Stomach smooth muscle (tissue), 2 donors: ENCODE results near the gene USP34.

ENCODE experiments used
- H3K27ac ChIP-seq: one replicate; pipeline ENCODE4 v1.7.0; 2013; ENCODE audit warnings: mild to moderate bottlenecking, low read length, inconsistent platforms
- H3K27me3 ChIP-seq, 2 donors: one replicate each; pipeline ENCODE4 v1.7.0; 2013; ENCODE audit warnings: low read length in 2 of 2; ENCODE audit not compliant: insufficient read depth in 2 of 2, control insufficient read depth in 1 of 2
- H3K36me3 ChIP-seq, 2 donors: one replicate each; pipeline ENCODE4 v1.7.0; 2013; ENCODE audit warnings: low read length in 2 of 2; ENCODE audit not compliant: control insufficient read depth in 2 of 2, insufficient read depth in 2 of 2
- H3K4me1 ChIP-seq: one replicate; pipeline ENCODE4 v1.7.0; 2013; ENCODE audit warnings: low read length; ENCODE audit not compliant: control insufficient read depth, insufficient read depth
- H3K4me3 ChIP-seq, 2 donors: one replicate each; pipeline ENCODE4 v1.7.0; 2013; ENCODE audit warnings: low read length in 2 of 2
- H3K9ac ChIP-seq, 2 donors: one replicate each; pipeline ENCODE4 v1.7.0; 2013; ENCODE audit warnings: low read length in 2 of 2, mild to moderate bottlenecking in 1 of 2
- H3K9me3 ChIP-seq, 2 donors: one replicate each; pipeline ENCODE4 v1.7.0; 2013; ENCODE audit warnings: low read length in 2 of 2; ENCODE audit not compliant: control insufficient read depth in 2 of 2
- donor health status: healthy.
- donor health status: Pancreatic carcinoma.

Gene USP34

GRCh38 chr2:61249521-61250071, 221.3 kb downstream of the USP34 start:
- no peaks in the 10 kb centered on the region for H3K9me3 ChIP-seq
- no peak overlapping the region for H3K4me3 ChIP-seq
- H3K9ac ChIP-seq = no peak overlapping the region
- H3K36me3 ChIP-seq = peaks cover 6 to 11% of the 10 kb centered on the region in 2 donors
- no peak overlapping the region for H3K27ac ChIP-seq
- no peaks in the 10 kb centered on the region for H3K4me1 ChIP-seq
- H3K27me3 ChIP-seq = no peaks in the 10 kb centered on the region

DNA sequence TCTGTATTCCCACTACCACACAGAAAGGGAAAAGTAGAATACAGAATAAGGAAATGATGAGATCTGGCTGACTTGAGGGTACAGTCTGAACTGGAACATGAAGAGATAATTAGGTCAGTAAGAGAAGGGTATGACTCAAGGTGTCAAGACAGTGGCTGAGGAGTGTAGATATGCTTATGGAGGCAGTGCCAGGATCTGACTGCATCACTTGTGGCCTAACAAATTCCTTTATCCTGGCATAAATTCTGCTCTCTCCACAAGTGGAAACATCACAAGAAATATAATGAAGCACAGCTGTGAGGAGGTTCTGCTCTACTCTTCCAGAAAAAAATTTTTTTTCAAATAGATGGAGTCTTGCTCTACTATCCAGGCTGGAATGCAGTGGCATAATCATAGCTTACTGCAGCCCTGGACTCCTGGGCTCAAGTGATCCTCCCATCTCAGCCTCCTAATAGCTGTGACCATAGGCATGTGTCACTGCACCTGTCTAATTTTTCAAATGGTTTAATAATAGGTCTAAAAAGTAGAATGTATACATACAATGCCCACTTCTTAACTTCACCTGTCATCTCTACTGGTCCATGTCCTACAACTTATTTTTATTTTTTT, 223.6 kb downstream of the USP34 start:
- H3K36me3 ChIP-seq = peaks cover 8 to 10% of the 10 kb centered on the region in 2 donors
- no peak overlapping the region for H3K9ac ChIP-seq
- no peaks in the 10 kb centered on the region for H3K4me1 ChIP-seq
- no peak overlapping the region for H3K4me3 ChIP-seq
- no peaks in the 10 kb centered on the region for H3K27me3 ChIP-seq
- H3K27ac ChIP-seq = no peak overlapping the region
- no peaks in the 10 kb centered on the region for H3K9me3 ChIP-seq

- Histone ChIP-seq H3K9me3 (no peaks in the 10 kb centered on the region), H3K27ac (no peak overlapping the region), H3K27me3 (no peaks in the 10 kb centered on the region), H3K4me1 (no peaks in the 10 kb centered on the region), H3K9ac (no peak overlapping the region), H3K4me3 (no peak overlapping the region), H3K36me3 (peaks cover 16 to 17% of the 10 kb centered on the region in 2 donors)
Observed at GRCh38 chr2:61244694-61245093, 226.2 kb downstream of the USP34 start.

- Histone ChIP-seq H3K36me3 (peaks cover 7 to 11% of the 10 kb centered on the region in 2 donors), H3K27ac (no peak overlapping the region), H3K9me3 (no peaks in the 10 kb centered on the region), H3K27me3 (no peaks in the 10 kb centered on the region), H3K4me3 (no peak overlapping the region), H3K4me1 (no peaks in the 10 kb centered on the region), H3K9ac (no peak overlapping the region)
Observed at GRCh38 chr2:61241266-61241665, 229.6 kb downstream of the USP34 start.

DNA sequence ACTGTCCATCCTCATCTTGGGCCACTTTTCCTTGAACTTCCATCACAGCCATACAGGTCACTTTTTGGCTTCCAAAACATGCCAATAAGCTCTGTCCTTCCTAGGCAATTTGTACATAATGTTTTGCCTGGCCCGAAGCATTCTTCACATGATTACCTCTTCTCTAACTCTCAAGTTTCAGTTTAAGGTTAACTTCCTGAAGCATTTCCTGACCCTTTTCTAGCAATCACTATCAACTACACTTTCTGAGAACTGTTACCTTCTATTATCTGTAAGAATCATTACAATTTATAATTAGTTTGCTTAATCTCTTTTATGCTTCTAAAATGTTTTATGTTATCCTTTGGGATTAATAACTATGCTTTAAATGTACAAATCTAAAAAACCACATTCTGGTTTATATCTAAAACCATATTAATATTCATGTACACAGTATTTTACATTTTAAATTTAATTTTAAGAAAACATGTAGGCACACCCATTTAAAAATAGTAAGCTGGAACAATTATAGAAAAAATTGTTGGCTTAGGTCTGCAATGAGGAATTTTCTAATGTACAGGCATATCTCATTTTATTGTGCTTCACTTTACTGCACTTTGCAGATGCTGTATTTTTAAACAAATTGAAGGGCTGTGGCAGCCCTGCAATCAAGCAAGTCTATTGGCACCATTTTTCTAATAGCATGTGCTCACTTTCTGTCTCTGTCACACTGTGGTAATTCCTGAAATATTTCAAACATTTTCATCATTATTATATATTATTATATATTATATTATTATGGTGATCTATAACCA, 232.5 kb downstream of the USP34 start:
- no peaks in the 10 kb centered on the region for H3K4me1 ChIP-seq
- H3K9ac ChIP-seq = no peak overlapping the region
- no peak overlapping the region for H3K27ac ChIP-seq
- H3K36me3 ChIP-seq = peaks cover 11% of the 10 kb centered on the region in 2 donors
- no peaks in the 10 kb centered on the region for H3K27me3 ChIP-seq
- H3K9me3 ChIP-seq = no peaks in the 10 kb centered on the region
- no peak overlapping the region for H3K4me3 ChIP-seq

GRCh38 chr2:61235716-61236115, 235.2 kb downstream of the USP34 start:
- no peak overlapping the region for H3K9ac ChIP-seq
- no peaks in the 10 kb centered on the region for H3K27me3 ChIP-seq
- no peak overlapping the region for H3K27ac ChIP-seq
- H3K36me3 ChIP-seq = peaks cover 6 to 20% of the 10 kb centered on the region in 2 donors
- H3K4me3 ChIP-seq = no peak overlapping the region
- H3K9me3 ChIP-seq = no peaks in the 10 kb centered on the region
- no peaks in the 10 kb centered on the region for H3K4me1 ChIP-seq

GRCh38 chr2:61233581-61233980, 237.3 kb downstream of the USP34 start:
- Histone ChIP-seq H3K9me3 (no peaks in the 10 kb centered on the region), H3K4me3 (no peak overlapping the region), H3K9ac (no peak overlapping the region), H3K4me1 (no peaks in the 10 kb centered on the region), H3K36me3 (peaks cover 12 to 17% of the 10 kb centered on the region in 2 donors), H3K27ac (no peak overlapping the region), H3K27me3 (no peaks in the 10 kb centered on the region)

GRCh38 chr2:61229936-61230335, 241.0 kb downstream of the USP34 start:
- Histone ChIP-seq H3K4me1 (no peaks in the 10 kb centered on the region), H3K27me3 (no peaks in the 10 kb centered on the region), H3K27ac (no peak overlapping the region), H3K9me3 (no peaks in the 10 kb centered on the region), H3K4me3 (no peak overlapping the region), H3K36me3 (peaks cover 21 to 22% of the 10 kb centered on the region in 2 donors), H3K9ac (no peak overlapping the region)

DNA sequence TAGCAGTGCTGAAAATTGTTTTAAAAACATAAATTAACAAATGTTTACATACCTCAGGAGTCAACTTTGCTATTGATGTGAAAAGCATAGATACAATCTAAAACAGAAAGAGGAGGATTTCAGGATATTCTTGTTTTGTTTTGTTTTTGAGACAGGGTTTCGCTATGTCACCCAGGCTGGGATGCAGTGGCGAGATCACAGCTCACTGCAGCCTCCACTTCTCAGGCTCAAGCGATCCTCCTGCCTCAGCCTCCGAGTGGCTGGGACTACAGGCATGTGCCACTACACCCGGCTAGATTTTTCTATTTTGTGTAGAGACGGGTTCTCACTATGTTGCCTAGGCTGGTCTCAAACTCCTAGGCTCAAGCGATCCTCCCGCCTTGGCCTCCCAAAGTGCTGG, 248.3 kb downstream of the USP34 start:
- H3K4me1 ChIP-seq = no peaks in the 10 kb centered on the region
- H3K4me3 ChIP-seq = no peak overlapping the region
- H3K9me3 ChIP-seq = no peaks in the 10 kb centered on the region
- H3K9ac ChIP-seq = no peak overlapping the region
- H3K27me3 ChIP-seq = no peaks in the 10 kb centered on the region
- no peak overlapping the region for H3K27ac ChIP-seq
- peaks cover 21 to 27% of the 10 kb centered on the region in 2 donors for H3K36me3 ChIP-seq

GRCh38 chr2:61221819-61222218, 249.1 kb downstream of the USP34 start:
- Histone ChIP-seq H3K4me3 (no peak overlapping the region), H3K27ac (no peak overlapping the region), H3K9ac (no peak overlapping the region), H3K36me3 (peaks cover 21 to 27% of the 10 kb centered on the region in 2 donors), H3K9me3 (no peaks in the 10 kb centered on the region), H3K4me1 (no peaks in the 10 kb centered on the region), H3K27me3 (no peaks in the 10 kb centered on the region)

DNA sequence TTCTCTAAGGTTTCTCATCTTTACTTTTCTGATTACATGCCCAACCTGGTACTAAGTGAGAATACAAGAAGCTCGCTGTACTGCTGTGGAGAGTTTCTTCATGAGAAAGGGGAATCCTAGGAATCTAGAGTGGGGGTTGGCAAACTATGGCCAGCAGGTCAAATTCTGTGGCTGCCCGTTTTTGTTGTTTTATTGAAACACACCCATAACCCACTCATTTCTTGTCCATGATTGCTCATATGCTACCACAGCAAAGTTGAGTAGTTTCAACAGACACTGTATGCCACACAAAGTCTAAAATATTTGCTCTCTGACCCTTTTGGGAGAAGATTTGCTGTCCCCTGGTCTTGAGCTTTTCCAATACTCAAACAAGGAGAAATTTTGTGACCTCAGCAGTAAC, 250.1 kb downstream of the USP34 start:
- Histone ChIP-seq H3K4me1 (no peaks in the 10 kb centered on the region), H3K9ac (no peak overlapping the region), H3K4me3 (no peak overlapping the region), H3K27me3 (no peaks in the 10 kb centered on the region), H3K9me3 (no peaks in the 10 kb centered on the region), H3K36me3 (peaks cover 15 to 22% of the 10 kb centered on the region in 2 donors), H3K27ac (no peak overlapping the region)
